ENCODE results near the gene CHAT.

CHAT gene

DNA sequence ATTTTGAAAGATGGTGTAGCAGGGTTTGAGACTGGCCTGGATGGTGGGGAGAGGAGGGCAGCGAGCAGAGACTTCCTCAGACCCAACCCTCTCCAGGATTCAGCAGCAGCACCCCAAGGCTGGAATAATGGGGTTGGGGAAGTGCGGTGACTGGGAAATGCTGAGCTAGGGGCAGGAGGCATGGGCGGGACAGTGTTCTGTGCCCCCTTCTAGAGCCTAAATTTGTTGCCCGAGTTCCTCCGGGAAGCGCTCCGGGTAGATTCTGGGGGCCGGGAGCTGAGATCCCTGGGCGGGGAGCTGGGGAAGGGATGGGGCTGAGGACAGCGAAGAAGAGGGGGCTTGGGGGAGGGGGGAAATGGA lies at the start of gene CHAT:
Gene CHAT, plus strand, starts transcription at position 156 of the 360 bp plus-strand sequence. Its CDS starts 153 bp downstream, at position 309.
- DNase-seq (ENCODE audit: low read depth): no peak

- DNase-seq (ENCODE audit: low read depth): peak; percentile 53
Observed at GRCh38 chr10:49564461-49565009, 49.3 kb upstream of the CHAT start.

DNA sequence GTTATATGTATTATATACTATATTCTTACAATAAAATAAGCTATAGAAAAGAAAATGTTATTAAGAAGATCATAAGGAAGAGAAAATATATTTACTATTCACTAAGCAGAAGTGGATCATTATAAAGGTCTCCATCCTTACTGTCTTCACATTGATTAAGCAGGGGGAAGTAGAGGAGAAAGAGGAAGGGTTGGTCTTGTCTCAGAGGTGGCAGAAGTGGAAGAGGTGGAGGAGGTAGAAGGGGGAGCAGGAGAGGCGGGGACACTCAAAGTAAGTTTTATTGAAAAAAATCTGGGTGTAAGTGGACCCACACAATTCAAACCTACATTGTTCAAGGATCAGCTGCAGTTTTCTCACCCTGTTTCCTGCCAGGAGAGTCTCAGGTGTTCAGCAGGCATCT lies 46.0 kb upstream of the CHAT start:
- no peak for DNase-seq (ENCODE audit: low read depth)

- peak; percentile 94 for DNase-seq (ENCODE audit: low read depth)
Observed at GRCh38 chr10:49568235-49568634, 45.6 kb upstream of the CHAT start.

DNA sequence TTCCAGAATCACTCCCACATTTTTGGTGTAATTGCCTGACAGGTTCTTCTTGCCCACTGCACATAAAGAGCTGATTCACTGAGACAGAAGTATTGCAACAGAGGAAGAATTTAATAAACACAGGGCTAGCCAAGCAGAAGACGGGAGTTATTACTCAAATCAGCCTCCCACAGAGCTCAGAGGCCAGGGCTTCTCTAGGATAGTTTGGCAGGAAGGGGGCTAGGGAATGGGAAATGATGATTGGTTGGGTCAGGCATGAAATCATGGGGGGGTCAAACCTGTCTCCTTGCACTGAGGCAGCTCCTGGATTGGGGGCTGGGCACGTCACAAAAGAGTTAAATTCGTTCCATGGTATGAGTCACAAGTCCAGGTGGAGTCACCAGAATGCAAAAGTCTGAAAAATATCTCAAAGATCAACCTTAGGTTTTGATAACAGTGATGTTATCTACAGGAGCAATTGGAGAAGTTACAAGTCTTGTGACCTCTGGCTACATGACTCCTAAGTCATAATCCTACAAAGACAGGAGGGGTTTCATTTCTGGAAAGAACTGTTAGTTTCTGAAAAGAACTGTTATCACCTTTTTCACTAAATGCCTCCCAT lies 44.7 kb upstream of the CHAT start:
- peak; percentile 93 for DNase-seq (ENCODE audit: low read depth)

DNA sequence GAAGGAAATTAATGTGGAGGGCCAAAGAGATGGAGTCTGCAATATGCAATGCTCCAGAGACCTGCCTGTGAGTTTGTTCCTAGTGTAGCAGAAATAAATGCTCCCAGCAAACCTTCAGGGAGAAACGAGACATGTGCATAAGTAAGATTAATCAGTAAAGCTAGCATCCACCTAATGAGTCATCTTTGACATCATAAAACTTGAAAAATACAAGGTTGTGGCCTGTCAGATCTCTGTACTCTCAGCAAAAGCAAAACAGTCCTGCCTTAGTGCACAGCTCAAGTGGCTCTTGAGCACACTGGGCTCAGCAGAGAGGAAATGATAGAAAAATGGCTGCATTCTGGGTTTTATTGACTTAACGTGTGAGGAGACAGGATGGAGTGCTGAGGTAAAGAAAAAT lies 42.4 kb upstream of the CHAT start:
- DNase-seq (ENCODE audit: low read depth): peak; percentile 58

- no peak for DNase-seq (ENCODE audit: low read depth)
Observed at GRCh38 chr10:49572594-49573114, 41.2 kb upstream of the CHAT start.

DNA sequence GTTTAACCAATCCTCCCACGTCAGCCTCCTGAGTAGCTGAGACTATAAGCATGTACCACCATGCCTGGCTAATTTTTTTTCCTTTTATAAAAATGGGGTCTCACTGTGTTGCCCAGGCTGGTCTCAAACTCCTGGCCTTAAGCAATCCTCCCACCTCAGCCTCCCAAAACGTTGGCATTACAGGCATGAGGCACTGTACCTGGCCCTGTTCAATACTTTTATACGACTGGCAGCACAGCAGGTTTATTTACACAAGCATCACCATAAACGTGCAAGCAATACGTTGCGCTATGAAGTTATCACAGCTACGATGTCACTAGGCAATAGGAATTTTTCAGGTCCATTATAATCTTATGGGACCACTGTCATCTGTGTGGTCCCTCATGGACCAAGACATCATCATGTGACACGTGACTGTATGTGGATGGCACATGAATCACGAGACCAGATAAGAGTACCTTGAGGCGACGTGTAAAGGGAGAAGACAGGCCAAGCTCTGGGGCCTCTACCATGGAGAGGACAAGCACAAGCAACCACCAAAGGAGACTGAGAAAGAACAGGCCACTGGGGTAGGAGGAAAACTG lies 38.3 kb upstream of the CHAT start:
- no peak for DNase-seq (ENCODE audit: low read depth)

DNA sequence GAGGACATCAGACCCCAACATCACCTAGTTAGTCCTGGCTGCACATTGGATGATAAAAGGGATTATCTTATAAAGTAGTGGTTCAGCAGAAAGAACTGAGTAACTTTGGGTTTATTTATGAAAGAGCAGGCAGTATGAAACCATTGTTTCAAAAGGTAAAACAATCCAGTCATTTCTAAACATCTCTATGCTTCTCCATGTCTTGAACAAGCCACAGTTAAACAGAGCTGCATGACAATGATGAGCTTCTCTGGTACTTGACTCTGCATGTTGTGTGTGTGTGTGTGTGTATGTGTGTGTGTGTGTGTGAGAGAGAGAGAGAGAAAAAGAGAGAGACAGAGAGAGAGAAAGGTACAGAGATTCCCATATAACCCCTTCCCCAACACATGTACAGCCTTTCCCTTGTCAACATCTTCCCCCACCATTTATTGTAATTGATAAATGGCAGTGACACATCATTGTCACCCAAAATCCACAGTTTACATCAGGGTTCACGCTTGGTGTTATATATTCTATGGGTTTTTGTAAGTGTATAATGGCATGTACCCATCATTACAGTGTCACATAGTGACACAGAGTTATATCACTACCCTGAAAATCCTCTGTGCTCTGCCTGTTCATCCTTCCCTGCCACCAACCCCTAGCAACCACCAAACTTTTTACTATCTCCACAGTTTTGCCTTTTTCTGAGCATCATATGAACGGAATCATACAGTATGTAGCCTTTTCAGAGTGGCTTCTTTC lies 36.5 kb upstream of the CHAT start:
- DNase-seq (ENCODE audit: low read depth): no peak

- no peak for DNase-seq (ENCODE audit: low read depth)
Observed at GRCh38 chr10:49578392-49578791, 35.4 kb upstream of the CHAT start.

GRCh38 chr10:49579621-49580020 lies 34.2 kb upstream of the CHAT start:
- DNase-seq (ENCODE audit: low read depth): peak; percentile 58

DNA sequence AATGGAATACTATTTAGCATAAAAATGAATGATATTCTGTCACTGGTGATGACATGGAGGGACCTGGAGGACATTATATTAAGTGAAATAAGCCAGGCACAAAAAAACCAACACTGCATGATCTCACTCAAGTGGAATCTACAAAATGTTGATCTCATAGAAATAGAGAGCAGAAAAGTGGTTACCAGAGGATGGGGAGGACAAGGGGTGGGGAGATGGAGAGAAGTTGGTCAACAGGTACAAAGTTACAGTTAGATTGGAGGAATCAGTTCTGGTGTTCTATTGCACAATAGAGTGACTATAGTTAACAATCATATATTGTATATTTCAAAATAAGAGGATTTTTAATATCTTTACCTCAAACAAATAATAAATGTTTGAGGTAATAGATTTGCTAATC lies 28.4 kb upstream of the CHAT start:
- DNase-seq (ENCODE audit: low read depth): peak; percentile 70

DNA sequence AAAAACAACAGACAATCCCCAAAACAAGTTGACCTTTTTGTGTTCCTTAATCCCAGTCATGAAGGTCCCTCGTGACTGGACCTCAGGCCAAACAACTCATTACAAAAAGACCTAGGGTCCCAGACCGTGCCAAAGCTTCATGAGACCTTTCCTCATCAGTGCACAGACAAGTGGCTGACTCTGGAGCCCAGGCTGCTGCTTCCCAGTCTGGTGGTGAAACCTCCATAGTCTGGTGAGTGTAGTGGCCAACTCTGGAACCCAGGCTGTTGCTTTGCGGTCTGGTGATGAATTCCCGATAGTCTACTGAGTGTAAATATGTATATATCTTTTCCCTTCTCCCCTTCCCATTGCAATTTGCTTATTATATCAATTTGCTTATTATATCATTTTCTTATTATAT lies 25.9 kb upstream of the CHAT start:
- no peak for DNase-seq (ENCODE audit: low read depth)

- peak; percentile 43 for DNase-seq (ENCODE audit: low read depth)
Observed at GRCh38 chr10:49592726-49593563, 20.9 kb upstream of the CHAT start.

GRCh38 chr10:49593564-49593875 lies 20.3 kb upstream of the CHAT start:
- no peak for DNase-seq (ENCODE audit: low read depth)

- no peak for DNase-seq (ENCODE audit: low read depth)
Observed at GRCh38 chr10:49593998-49594397, 19.8 kb upstream of the CHAT start.

- peak; percentile 64 for DNase-seq (ENCODE audit: low read depth)
Observed at GRCh38 chr10:49594594-49594993, 19.2 kb upstream of the CHAT start.

- no peak for DNase-seq (ENCODE audit: low read depth)
Observed at GRCh38 chr10:49595003-49595712, 18.7 kb upstream of the CHAT start.

- DNase-seq (ENCODE audit: low read depth): peak; percentile 17
Observed at GRCh38 chr10:49595713-49596492, 17.9 kb upstream of the CHAT start.

DNA sequence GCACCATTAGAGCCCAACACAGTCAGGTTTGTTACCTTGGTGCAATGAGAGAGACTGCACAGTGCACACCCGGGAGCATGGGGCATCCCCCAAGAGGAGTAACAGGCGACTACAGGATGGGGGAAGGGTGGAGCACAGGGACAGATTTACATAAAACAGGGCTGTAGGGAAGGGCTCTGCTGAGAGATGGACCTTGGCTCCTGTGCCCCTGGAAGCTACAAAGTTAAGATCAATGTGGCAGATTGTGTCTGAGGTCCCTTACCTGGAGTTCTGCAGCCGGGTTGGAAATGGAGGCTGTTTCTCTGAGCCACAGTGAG lies 17.4 kb upstream of the CHAT start:
- no peak for DNase-seq (ENCODE audit: low read depth)

DNA sequence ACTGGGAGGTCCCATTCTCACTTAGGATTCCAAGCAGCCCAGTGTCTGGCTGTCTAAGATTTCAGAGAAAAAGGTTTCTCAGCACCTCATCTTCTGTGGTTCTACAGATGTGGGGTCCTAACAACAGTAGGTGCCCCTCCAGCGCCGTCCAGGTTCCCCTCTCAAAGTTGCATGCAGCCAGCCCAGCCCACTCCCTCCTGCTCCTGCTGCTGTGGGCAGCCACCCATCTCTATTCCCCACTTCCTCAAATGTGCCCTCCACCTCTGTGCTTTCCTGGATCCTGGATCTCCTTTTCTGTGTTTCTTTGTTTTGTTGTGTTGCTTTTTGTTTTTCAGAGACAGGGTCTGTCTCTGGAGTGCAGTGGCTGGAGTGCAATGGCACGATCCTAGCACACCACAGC lies 17.0 kb upstream of the CHAT start:
- no peak for DNase-seq (ENCODE audit: low read depth)

Data from iris pigment epithelial cell (primary cell).